Nephron progenitor cell (in vitro differentiated cells): ENCODE results near the gene SNAPC1.

Experiments
- DNase-seq: peaks from one replicate; pipeline ENCODE4 v3.0.0; 2021
- H3K27ac Mint-ChIP-seq: 2 replicates; pipeline ENCODE4 v1.8.0; 2021; ENCODE audit warnings: mild to moderate bottlenecking, moderate library complexity, mixed read lengths
- H3K27me3 Mint-ChIP-seq: 2 replicates; pipeline ENCODE4 v1.8.0; 2021; ENCODE audit warnings: mild to moderate bottlenecking, low read depth, mixed read lengths; ENCODE audit not compliant: poor library complexity
- H3K36me3 Mint-ChIP-seq: 2 replicates; pipeline ENCODE4 v1.8.0; 2021; ENCODE audit warnings: low read depth, mixed read lengths
- H3K4me1 Mint-ChIP-seq: 2 replicates; pipeline ENCODE4 v1.8.0; 2021; ENCODE audit warnings: mixed read lengths
- H3K4me3 Mint-ChIP-seq: 2 replicates; pipeline ENCODE4 v1.8.0; 2021; ENCODE audit warnings: mild to moderate bottlenecking, moderate library complexity, mixed read lengths
- H3K9me3 Mint-ChIP-seq: 2 replicates; pipeline ENCODE4 v1.8.0; 2021; ENCODE audit warnings: mild to moderate bottlenecking, moderate library complexity, mixed read lengths
- CTCF ChIP-seq: fragments of 200-600 bp; sonication (generic); IDR thresholded peaks from 2 replicates; pipeline ENCODE4 v1.5.0; 2021; ENCODE audit warnings: antibody characterized with exemption

SNAPC1 gene

GRCh38 chr14:61761959-61762786 lies at the start of gene SNAPC1:
Gene SNAPC1 (plus strand): TSS chr14:61762420. CDS start chr14:61762461, 41 bp downstream.
- peak; percentile 97 for DNase-seq
- TF ChIP-seq CTCF = no peak
- Mint-ChIP-seq H3K4me1 (peaks cover 56% of the 10 kb centered on the region), H3K9me3 (no peaks in the 10 kb centered on the region), H3K27ac (peak within 1 kb of the TSS; percentile 96), H3K4me3 (peak within 1 kb of the TSS; percentile 99), H3K36me3 (no peaks in the 10 kb centered on the region), H3K27me3 (peaks cover 15% of the 10 kb centered on the region)

GRCh38 chr14:61713724-61714437 lies 48.3 kb upstream of the SNAPC1 start:
- peaks cover 5% of the 10 kb centered on the region for H3K9me3 Mint-ChIP-seq
- H3K36me3 Mint-ChIP-seq = peaks cover 19% of the 10 kb centered on the region
- no peak overlapping the region for H3K4me3 Mint-ChIP-seq
- no peaks in the 10 kb centered on the region for H3K27me3 Mint-ChIP-seq
- no peak for TF ChIP-seq CTCF
- DNase-seq = no peak
- H3K4me1 Mint-ChIP-seq = peaks cover 43% of the 10 kb centered on the region
- no peak overlapping the region for H3K27ac Mint-ChIP-seq

- no peak overlapping the region for H3K4me3 Mint-ChIP-seq
- TF ChIP-seq CTCF = no peak
Measured at GRCh38 chr14:61716956-61717355, 45.3 kb upstream of the SNAPC1 start.

GRCh38 chr14:61718039-61718438 lies 44.2 kb upstream of the SNAPC1 start:
- H3K36me3 Mint-ChIP-seq = peaks cover 25% of the 10 kb centered on the region
- H3K4me3 Mint-ChIP-seq = no peak overlapping the region
- H3K9me3 Mint-ChIP-seq = no peaks in the 10 kb centered on the region
- H3K4me1 Mint-ChIP-seq = peaks cover 31% of the 10 kb centered on the region
- no peaks in the 10 kb centered on the region for H3K27me3 Mint-ChIP-seq
- TF ChIP-seq CTCF = no peak
- H3K27ac Mint-ChIP-seq = peak overlapping the region; percentile 75
- DNase-seq = no peak

More at GRCh38 chr14:61716956-61717355, 45.3 kb upstream of the SNAPC1 start:
- H3K9me3 Mint-ChIP-seq = no peaks in the 10 kb centered on the region
- no peaks in the 10 kb centered on the region for H3K27me3 Mint-ChIP-seq
- peaks cover 42% of the 10 kb centered on the region for H3K4me1 Mint-ChIP-seq
- H3K36me3 Mint-ChIP-seq = peaks cover 19% of the 10 kb centered on the region
- DNase-seq = no peak
- no peak overlapping the region for H3K27ac Mint-ChIP-seq

GRCh38 chr14:61719344-61720293 lies 42.6 kb upstream of the SNAPC1 start:
- H3K4me3 Mint-ChIP-seq = no peak overlapping the region
- no peak for TF ChIP-seq CTCF
- H3K36me3 Mint-ChIP-seq = peaks cover 35% of the 10 kb centered on the region
- H3K4me1 Mint-ChIP-seq = peaks cover 21% of the 10 kb centered on the region
- peak overlapping the region; percentile 39 for H3K27ac Mint-ChIP-seq
- DNase-seq = no peak
- H3K27me3 Mint-ChIP-seq = no peaks in the 10 kb centered on the region
- H3K9me3 Mint-ChIP-seq = no peaks in the 10 kb centered on the region
